22Rv1 (cell line): ENCODE data around the gene PTMA.

Experiments used
- ZFX ChIP-seq: fragments of 450-650 bp; IDR thresholded peaks from 2 replicates; pipeline ENCODE4 v1.6.1; 2017; ENCODE audit warnings: antibody characterized with exemption, borderline replicate concordance
- TF ChIP-seq, protein P1 (sequence below): fragments of 450-650 bp; IDR thresholded peaks from 2 replicates; pipeline ENCODE4 v1.5.1; 2017; ENCODE audit warnings: mild to moderate bottlenecking

DNA sequence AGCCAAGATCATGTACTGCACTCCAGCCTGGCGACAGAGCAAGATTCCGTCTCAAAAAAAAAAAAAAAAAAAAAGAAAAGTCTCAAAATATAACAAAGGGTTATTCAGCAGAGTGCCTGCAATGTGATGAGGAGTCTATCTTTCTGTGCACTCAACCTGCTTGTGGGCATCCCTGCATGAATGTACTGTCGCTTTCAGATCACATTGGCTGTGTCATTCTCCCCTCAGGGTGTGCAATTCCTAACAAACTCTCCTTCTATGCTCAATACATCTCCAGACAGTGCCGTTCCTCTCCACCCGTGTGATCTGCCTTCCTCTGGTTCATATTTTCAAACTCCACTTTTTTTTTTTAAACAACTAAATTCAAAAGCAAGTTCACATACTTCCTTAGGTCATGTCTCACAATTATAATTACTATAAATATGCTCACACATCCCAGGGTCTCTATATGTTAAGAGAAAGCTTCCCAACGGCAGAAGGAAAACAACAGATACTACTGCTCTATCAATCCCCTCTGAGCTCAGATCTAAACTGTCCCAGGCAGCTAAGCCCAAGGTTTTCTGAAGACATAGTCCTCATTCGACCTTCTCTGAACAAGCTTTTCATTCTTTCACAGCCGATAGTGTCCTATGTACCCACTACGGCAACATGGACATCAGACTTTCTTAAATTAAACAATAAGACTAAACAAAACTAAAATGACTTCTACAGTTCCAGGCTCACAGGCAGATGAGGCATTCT is 35.2 kb downstream of the PTMA start:
- TF ChIP-seq, protein P1, sequence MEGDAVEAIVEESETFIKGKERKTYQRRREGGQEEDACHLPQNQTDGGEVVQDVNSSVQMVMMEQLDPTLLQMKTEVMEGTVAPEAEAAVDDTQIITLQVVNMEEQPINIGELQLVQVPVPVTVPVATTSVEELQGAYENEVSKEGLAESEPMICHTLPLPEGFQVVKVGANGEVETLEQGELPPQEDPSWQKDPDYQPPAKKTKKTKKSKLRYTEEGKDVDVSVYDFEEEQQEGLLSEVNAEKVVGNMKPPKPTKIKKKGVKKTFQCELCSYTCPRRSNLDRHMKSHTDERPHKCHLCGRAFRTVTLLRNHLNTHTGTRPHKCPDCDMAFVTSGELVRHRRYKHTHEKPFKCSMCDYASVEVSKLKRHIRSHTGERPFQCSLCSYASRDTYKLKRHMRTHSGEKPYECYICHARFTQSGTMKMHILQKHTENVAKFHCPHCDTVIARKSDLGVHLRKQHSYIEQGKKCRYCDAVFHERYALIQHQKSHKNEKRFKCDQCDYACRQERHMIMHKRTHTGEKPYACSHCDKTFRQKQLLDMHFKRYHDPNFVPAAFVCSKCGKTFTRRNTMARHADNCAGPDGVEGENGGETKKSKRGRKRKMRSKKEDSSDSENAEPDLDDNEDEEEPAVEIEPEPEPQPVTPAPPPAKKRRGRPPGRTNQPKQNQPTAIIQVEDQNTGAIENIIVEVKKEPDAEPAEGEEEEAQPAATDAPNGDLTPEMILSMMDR: no peak
- no peak for TF ChIP-seq ZFX
